NCI-H526 (cell line): ENCODE results near the gene TMEM235.
A peak's percentile ranks its signal among the peaks of the same experiment; 100 is the strongest.
"Not testable (repeated sequence)": the region's sequence is repeated elsewhere in the genome, so short reads cannot be mapped to it uniquely, and the experiment has no call there.

Experiments
- DNase-seq, 2 experiments: peaks; one replicate each; lab custom pipeline; 2025; lab: John Stamatoyannopoulos, UW

TMEM235 gene

GRCh38 chr17:78238823-78239488, 7.5 kb downstream of the TMEM235 start:
- no peak for DNase-seq

- no peak for DNase-seq
These were observed 8.1 kb downstream of the TMEM235 start for GRCh38 chr17:78239489-78239931.

GRCh38 chr17:78240012-78240655, 8.7 kb downstream of the TMEM235 start:
- no peak for DNase-seq

- no peak for DNase-seq
These were observed 9.4 kb downstream of the TMEM235 start for GRCh38 chr17:78240839-78241238.

- DNase-seq, result peak; percentile 27 to 37
These were observed 10.0 kb downstream of the TMEM235 start for GRCh38 chr17:78241277-78242023.

GRCh38 chr17:78242024-78242742, 10.8 kb downstream of the TMEM235 start:
- DNase-seq, result no peak

- no peak for DNase-seq
These were observed 15.9 kb downstream of the TMEM235 start for GRCh38 chr17:78247304-78247703.

- DNase-seq, result no peak
These were observed 16.9 kb downstream of the TMEM235 start for GRCh38 chr17:78248051-78248914.

- DNase-seq, result no peak
These were observed 17.8 kb downstream of the TMEM235 start for GRCh38 chr17:78249074-78249817.

GRCh38 chr17:78249818-78250806, 18.7 kb downstream of the TMEM235 start:
- no peak for DNase-seq

- peak; percentile 70 to 91 for DNase-seq
These were observed 19.7 kb downstream of the TMEM235 start for GRCh38 chr17:78250891-78251772.

- no peak for DNase-seq
These were observed 20.3 kb downstream of the TMEM235 start for GRCh38 chr17:78251773-78252103.

- DNase-seq, result no peak
These were observed 20.7 kb downstream of the TMEM235 start for GRCh38 chr17:78252111-78252634.

GRCh38 chr17:78252701-78253635, 21.5 kb downstream of the TMEM235 start:
- DNase-seq, result no peak

- not testable (repeated sequence) for DNase-seq
These were observed 22.2 kb downstream of the TMEM235 start for GRCh38 chr17:78253636-78253945.

GRCh38 chr17:78253946-78254672, 22.7 kb downstream of the TMEM235 start:
- DNase-seq, result peak; percentile 57 to 94
